ENCODE measurements around the gene SAMD8.

Gene SAMD8

GRCh38 chr10:75175046-75175445, 63.6 kb downstream of the SAMD8 start:
- no peak overlapping the region for H3K4me3 ChIP-seq (ENCODE audit: low read length)
- TF ChIP-seq, protein P1, sequence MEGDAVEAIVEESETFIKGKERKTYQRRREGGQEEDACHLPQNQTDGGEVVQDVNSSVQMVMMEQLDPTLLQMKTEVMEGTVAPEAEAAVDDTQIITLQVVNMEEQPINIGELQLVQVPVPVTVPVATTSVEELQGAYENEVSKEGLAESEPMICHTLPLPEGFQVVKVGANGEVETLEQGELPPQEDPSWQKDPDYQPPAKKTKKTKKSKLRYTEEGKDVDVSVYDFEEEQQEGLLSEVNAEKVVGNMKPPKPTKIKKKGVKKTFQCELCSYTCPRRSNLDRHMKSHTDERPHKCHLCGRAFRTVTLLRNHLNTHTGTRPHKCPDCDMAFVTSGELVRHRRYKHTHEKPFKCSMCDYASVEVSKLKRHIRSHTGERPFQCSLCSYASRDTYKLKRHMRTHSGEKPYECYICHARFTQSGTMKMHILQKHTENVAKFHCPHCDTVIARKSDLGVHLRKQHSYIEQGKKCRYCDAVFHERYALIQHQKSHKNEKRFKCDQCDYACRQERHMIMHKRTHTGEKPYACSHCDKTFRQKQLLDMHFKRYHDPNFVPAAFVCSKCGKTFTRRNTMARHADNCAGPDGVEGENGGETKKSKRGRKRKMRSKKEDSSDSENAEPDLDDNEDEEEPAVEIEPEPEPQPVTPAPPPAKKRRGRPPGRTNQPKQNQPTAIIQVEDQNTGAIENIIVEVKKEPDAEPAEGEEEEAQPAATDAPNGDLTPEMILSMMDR (IDR thresholded peaks at IDR 0.05; ENCODE audit: insufficient read depth, low read depth, low read length, missing control alignments): no peak

DNA sequence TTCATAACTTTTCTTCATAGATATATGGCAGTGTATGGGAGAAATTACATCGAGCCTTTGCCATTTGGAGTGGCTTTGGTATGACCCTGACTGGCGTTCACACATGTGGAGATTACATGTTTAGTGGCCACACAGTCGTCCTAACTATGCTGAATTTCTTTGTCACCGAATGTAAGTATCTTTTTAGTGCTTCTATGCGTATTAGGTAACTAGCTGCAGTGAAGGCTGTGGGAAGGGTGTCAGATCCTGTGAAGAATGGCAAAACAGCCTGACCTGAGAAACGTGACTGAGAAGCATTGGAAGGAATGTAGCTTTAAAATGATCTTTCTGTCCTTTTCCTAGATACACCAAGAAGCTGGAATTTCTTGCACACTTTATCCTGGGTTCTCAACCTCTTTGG, 64.6 kb downstream of the SAMD8 start:
- no peak overlapping the region for H3K4me3 ChIP-seq (ENCODE audit: low read length)
- no peak for DNase-seq (ENCODE audit: low read depth)
- TF ChIP-seq, protein P1 (IDR thresholded peaks at IDR 0.05; ENCODE audit: insufficient read depth, low read depth, low read length, missing control alignments): no peak

More at GRCh38 chr10:75175046-75175445, 63.6 kb downstream of the SAMD8 start:
- DNase-seq (ENCODE audit: low read depth): no peak

GRCh38 chr10:75176736-75177135, 65.3 kb downstream of the SAMD8 start:
- no peak overlapping the region for H3K4me3 ChIP-seq (ENCODE audit: low read length)
- DNase-seq (ENCODE audit: low read depth): no peak
- TF ChIP-seq, protein P1 (IDR thresholded peaks at IDR 0.05; ENCODE audit: insufficient read depth, low read depth, low read length, missing control alignments): no peak

GRCh38 chr10:75179657-75180177, 68.3 kb downstream of the SAMD8 start:
- TF ChIP-seq, protein P1 (IDR thresholded peaks at IDR 0.05; ENCODE audit: insufficient read depth, low read depth, low read length, missing control alignments): no peak
- H3K4me3 ChIP-seq (ENCODE audit: low read length): no peak overlapping the region
- no peak for DNase-seq (ENCODE audit: low read depth)

DNA sequence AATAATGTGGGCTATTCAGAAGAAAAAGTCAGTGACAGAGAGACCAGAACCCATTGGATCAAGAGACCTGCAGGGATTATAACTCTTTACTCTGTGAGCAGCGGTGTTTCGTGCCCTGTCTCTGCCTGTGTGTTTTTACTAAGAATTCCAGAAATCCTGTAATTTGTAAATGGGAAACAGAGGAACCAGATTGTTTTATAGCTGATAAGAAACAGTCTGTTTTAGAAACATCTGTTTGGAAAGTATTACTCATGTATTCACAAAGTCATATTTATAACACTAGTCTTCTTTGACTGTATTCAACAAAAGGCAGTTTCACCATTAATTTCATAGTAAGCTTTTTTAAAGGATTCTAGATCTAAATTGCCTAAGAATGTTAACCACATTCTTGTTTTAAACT, 69.1 kb downstream of the SAMD8 start:
- no peak for DNase-seq (ENCODE audit: low read depth)
- TF ChIP-seq, protein P1 (IDR thresholded peaks at IDR 0.05; ENCODE audit: insufficient read depth, low read depth, low read length, missing control alignments): no peak
- no peak overlapping the region for H3K4me3 ChIP-seq (ENCODE audit: low read length)

DNA sequence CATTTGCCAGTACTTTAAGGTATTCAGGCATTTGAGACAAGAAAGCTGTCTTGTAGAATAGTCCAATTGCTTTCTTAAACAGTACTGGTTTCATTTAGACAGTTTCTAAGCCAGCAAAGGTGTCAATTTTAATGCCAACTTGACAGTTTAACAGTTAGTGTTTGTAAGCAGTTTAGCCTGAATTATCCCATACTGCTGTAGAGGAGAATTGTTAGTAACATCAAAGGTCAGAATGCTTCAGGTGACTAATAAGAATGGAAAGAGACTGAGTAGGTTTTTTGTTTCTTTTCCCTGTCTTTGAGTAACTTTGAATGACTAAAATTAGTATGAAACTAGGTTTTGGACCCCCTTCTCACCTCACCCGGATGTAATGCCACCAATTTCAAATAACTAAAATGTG, 69.6 kb downstream of the SAMD8 start:
- H3K4me3 ChIP-seq (ENCODE audit: low read length): no peak overlapping the region
- TF ChIP-seq, protein P1 (IDR thresholded peaks at IDR 0.05; ENCODE audit: insufficient read depth, low read depth, low read length, missing control alignments): no peak
- no peak for DNase-seq (ENCODE audit: low read depth)

DNA sequence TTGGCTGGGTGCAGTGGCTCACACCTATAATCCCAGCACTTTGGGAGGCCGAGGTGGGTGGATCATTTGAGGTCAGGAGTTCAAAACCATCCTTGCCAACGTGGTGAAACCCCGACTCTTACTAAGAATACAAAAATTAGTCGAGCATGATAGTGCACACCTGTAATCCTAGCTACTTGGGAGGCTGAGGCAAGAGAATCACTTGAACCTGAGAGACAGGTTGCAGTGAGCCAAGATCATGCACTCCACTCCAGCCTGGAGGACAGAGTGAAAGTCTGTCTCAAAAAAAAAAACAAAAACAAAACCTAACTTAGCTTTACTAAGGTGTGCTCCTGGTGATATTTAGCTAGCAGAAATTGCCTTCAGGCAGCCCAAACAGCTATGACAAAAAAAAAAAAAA, 74.9 kb downstream of the SAMD8 start:
- DNase-seq (ENCODE audit: low read depth): peak; percentile 11

More for the DNA sequence above, 74.9 kb downstream of the SAMD8 start:
- TF ChIP-seq, protein P1 (IDR thresholded peaks at IDR 0.05; ENCODE audit: insufficient read depth, low read depth, low read length, missing control alignments): no peak
- no peak overlapping the region for H3K4me3 ChIP-seq (ENCODE audit: low read length)

Data from epithelial cell of esophagus (primary cell).